Prostate gland (tissue), 2 donors: ENCODE measurements around the gene LGALS8. TPM values are rescaled to one million over a fixed set of nuclear protein-coding genes. Genes with fewer than 3 reads are reported as not detected.

ENCODE experiments used
- DNase-seq: peaks from one replicate; pipeline ENCODE4 v3.0.0-alpha.2; 2019; ENCODE audit warnings: low spot score
- H3K27ac ChIP-seq, 2 donors: fragments of 200-600 bp; sonication (generic); 2 replicates each; pipeline ENCODE4 v1.5.1; 2017 to 2019
- H3K27me3 ChIP-seq: fragments of 200-600 bp; sonication (generic); replicated peaks from 2 replicates; pipeline ENCODE4 v1.5.1; 2019; ENCODE audit not compliant: insufficient read depth
- H3K36me3 ChIP-seq, 2 donors: fragments of 200-600 bp; sonication (generic); 1 replicate in 1 of 2; 2 replicates in 1 of 2; pipeline versions ENCODE4 v1.5.1 to v1.8.1; 2017 to 2019
- H3K4me1 ChIP-seq: fragments of 200-600 bp; sonication (generic); replicated peaks from 2 replicates; pipeline ENCODE4 v1.5.1; 2019
- H3K4me3 ChIP-seq, 2 donors: fragments of 200-600 bp; sonication (generic); 2 replicates each; pipeline ENCODE4 v1.5.1; 2017 to 2019
- H3K9me3 ChIP-seq: fragments of 200-600 bp; sonication (generic); 2 replicates; pipeline ENCODE4 v1.5.1; 2017
- POLR2A ChIP-seq: fragments of 450-650 bp; IDR thresholded peaks from one replicate; pipeline ENCODE4 v1.6.1; 2016; ENCODE audit warnings: antibody characterized with exemption, mild to moderate bottlenecking
- POLR2AphosphoS5 ChIP-seq: sonication (generic); formaldehyde crosslinking; IDR thresholded peaks from one replicate; pipeline ENCODE4 v1.6.1; 2017; ENCODE audit warnings: antibody characterized with exemption
- WGBS: methylation state at CpG from one replicate; pipeline ENCODE4 v1.1.5; 2018; 5-methylcytosine and 5-hydroxymethylcytosine counted together
- intact Hi-C: fragments of 100-400 bp; cut with DNase I; formaldehyde crosslinking; loops from one replicate; pipeline ENCODE4 v1.14.2; 2022
- total RNA-seq, 2 donors: library from RNA; depleted of rRNA; stranded (reverse); fragments of >200 nt; gene quantifications; one replicate each; pipeline ENCODE4 v1.1.0, GENCODE V29; 2016
- TF ChIP-seq, protein P1 (sequence below), 4 experiments: fragments of 200-600 bp in 2 of 4; fragments of 450-650 bp in 2 of 4; sonication (generic) in 2 of 4; IDR thresholded peaks; 1 replicate in 3 of 4; 2 replicates in 1 of 4; pipeline ENCODE4 v1.5.1; 2016 to 2019; ENCODE audit warnings: antibody characterized with exemption in 4 of 4, mild to moderate bottlenecking in 2 of 4, moderate library complexity in 2 of 4

Gene LGALS8
- total RNA-seq, 2 donors from 2014 or later = 86.0 to 119 TPM

DNA sequence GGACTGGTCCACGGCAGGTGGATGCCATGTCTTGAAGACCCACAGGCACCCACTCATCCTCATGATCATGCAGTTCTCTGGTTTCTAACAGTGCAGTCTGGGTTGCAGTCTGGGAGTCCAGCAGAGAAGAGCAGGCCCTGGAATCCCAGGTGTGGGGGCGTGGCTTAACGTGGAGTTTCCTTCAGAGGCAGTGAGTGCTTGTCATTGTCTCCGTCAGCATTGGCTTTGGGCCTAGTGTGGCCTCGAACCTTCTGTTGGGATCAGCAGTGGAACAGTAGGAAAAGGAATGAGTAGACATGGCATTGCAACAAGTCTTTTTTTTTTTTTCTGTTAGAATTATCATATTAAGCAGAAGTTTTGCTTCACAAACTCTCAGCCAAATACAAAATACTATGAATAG is 12.8 kb downstream of the LGALS8 start:
- H3K27me3 ChIP-seq = no peaks in the 10 kb centered on the region
- 81% methylated on average over 5 of the region's 5 CpGs for WGBS
- H3K4me1 ChIP-seq = no peaks in the 10 kb centered on the region
- intact Hi-C loops = no loop called here
- no peaks in the 10 kb centered on the region for H3K36me3 ChIP-seq
- TF ChIP-seq, protein P1, sequence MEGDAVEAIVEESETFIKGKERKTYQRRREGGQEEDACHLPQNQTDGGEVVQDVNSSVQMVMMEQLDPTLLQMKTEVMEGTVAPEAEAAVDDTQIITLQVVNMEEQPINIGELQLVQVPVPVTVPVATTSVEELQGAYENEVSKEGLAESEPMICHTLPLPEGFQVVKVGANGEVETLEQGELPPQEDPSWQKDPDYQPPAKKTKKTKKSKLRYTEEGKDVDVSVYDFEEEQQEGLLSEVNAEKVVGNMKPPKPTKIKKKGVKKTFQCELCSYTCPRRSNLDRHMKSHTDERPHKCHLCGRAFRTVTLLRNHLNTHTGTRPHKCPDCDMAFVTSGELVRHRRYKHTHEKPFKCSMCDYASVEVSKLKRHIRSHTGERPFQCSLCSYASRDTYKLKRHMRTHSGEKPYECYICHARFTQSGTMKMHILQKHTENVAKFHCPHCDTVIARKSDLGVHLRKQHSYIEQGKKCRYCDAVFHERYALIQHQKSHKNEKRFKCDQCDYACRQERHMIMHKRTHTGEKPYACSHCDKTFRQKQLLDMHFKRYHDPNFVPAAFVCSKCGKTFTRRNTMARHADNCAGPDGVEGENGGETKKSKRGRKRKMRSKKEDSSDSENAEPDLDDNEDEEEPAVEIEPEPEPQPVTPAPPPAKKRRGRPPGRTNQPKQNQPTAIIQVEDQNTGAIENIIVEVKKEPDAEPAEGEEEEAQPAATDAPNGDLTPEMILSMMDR (IDR thresholded peaks at IDR 0.05) = no peak
- no peak for TF ChIP-seq POLR2AphosphoS5
- no peak for TF ChIP-seq POLR2A
- DNase-seq = no peak
- H3K4me3 ChIP-seq = no peak overlapping the region
- H3K27ac ChIP-seq = no peak overlapping the region
- no peaks in the 10 kb centered on the region for H3K9me3 ChIP-seq

GRCh38 chr1:236540813-236541465 is 17.2 kb downstream of the LGALS8 start:
- no peak overlapping the region for H3K4me3 ChIP-seq
- WGBS = 72% methylated on average over 4 of the region's 4 CpGs
- H3K4me1 ChIP-seq = no peaks in the 10 kb centered on the region
- H3K27ac ChIP-seq = no peak overlapping the region
- TF ChIP-seq, protein P1 (IDR thresholded peaks at IDR 0.05) = no peak
- TF ChIP-seq POLR2A = no peak
- no peak for TF ChIP-seq POLR2AphosphoS5
- no peaks in the 10 kb centered on the region for H3K27me3 ChIP-seq
- intact Hi-C loops = no loop called here
- H3K36me3 ChIP-seq = peaks cover 8 to 15% of the 10 kb centered on the region in 2 donors
- H3K9me3 ChIP-seq = no peaks in the 10 kb centered on the region
- no peak for DNase-seq

DNA sequence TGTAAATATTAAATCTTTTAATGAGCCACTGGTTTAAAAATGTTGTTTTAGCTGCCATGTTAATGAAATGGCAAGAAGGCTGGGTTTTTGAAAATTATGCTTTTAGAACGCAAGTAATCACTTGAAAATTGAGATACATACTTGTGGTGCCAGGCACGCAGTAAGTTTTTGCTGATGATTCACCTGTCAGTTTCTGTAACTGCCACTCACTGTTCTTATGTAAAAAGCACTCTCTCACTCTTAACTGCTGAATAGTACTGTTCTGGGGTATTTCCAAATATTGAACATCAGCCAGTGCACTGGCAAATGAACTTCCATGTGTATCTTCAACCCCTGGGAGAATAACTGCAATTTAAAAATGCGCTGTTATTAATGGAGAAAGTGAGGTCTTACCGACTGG is 17.9 kb downstream of the LGALS8 start:
- Histone ChIP-seq H3K36me3 (peaks cover 8 to 15% of the 10 kb centered on the region in 2 donors), H3K4me3 (no peak overlapping the region), H3K27ac (no peak overlapping the region), H3K27me3 (no peaks in the 10 kb centered on the region), H3K9me3 (no peaks in the 10 kb centered on the region), H3K4me1 (no peaks in the 10 kb centered on the region)
- no peak for DNase-seq
- TF ChIP-seq POLR2AphosphoS5 = no peak
- TF ChIP-seq, protein P1 (IDR thresholded peaks at IDR 0.05) = no peak
- TF ChIP-seq POLR2A = no peak
- 96% methylated on average over 4 of the region's 4 CpGs for WGBS
- intact Hi-C loops = no loop called here

GRCh38 chr1:236543065-236543669 is 19.4 kb downstream of the LGALS8 start:
- TF ChIP-seq, protein P1 (IDR thresholded peaks at IDR 0.05) = no peak
- TF ChIP-seq POLR2AphosphoS5 (no peak), POLR2A (no peak)
- no peak for DNase-seq
- Histone ChIP-seq H3K27ac (no peak overlapping the region), H3K27me3 (no peaks in the 10 kb centered on the region), H3K9me3 (no peaks in the 10 kb centered on the region), H3K4me1 (no peaks in the 10 kb centered on the region), H3K4me3 (no peak overlapping the region), H3K36me3 (peaks cover 8 to 15% of the 10 kb centered on the region in 2 donors)
- intact Hi-C loops = no loop called here
- 80% methylated on average over 16 of the region's 16 CpGs for WGBS
